ENCODE results near the gene DHX36. TPM values are rescaled to one million over a fixed set of nuclear protein-coding genes. Genes with fewer than 3 reads are reported as not detected.

DHX36 gene
- total and polyA plus RNA-seq, 2 of the 4 experiments (the other 2 are of a cell fraction): 27.1 to 30.2 TPM

GRCh38 chr3:154356009-154356408 is 31.7 kb upstream of the DHX36 start:
- ATAC-seq (ENCODE audit: low read depth): no peak

More at GRCh38 chr3:154356009-154356408, 31.7 kb upstream of the DHX36 start:
- H3K9me3 ChIP-seq (ENCODE audit: control insufficient read depth, insufficient read depth, low read length): no peaks in the 10 kb centered on the region
- dilution Hi-C loops (cut with HindIII; ENCODE audit: low sequenced_read_pairs, unreplicated experiment): no loop called here
- in situ Hi-C loops (cut with MboI; ENCODE audit: low sequenced_read_pairs): no loop called here
- no peaks in the 10 kb centered on the region for H4K20me1 ChIP-seq (ENCODE audit: insufficient read depth, low read length)
- intact Hi-C loops (cut with micrococcal nuclease): no loop called here
- no peak overlapping the region for H2BK120ac ChIP-seq (ENCODE audit: low read depth, low read length)
- no peak overlapping the region for H2BK15ac ChIP-seq (ENCODE audit: low read depth, low read length)
- H3K56ac ChIP-seq (ENCODE audit: extremely low read depth, insufficient read depth, low read length): no peak overlapping the region
- no peak for DNase-seq
- no peak overlapping the region for H3K14ac ChIP-seq (replicated peaks; ENCODE audit: low read depth, low read length)
- no peaks in the 10 kb centered on the region for H3K27me3 ChIP-seq (ENCODE audit: control insufficient read depth, insufficient read depth, low read length)
- H2BK20ac ChIP-seq (ENCODE audit: low read depth, low read length): no peak overlapping the region
- H3K27ac ChIP-seq (ENCODE audit: insufficient read depth, low read length): no peak overlapping the region
- H3K4me1 ChIP-seq (ENCODE audit: control insufficient read depth, insufficient read depth, low read length): no peaks in the 10 kb centered on the region
- H3K4ac ChIP-seq (ENCODE audit: low read depth, low read length): no peak overlapping the region
- no peak overlapping the region for H4K91ac ChIP-seq (ENCODE audit: insufficient read depth, low read depth, low read length)
- no peak overlapping the region for H3K4me2 ChIP-seq (ENCODE audit: low read depth, low read length)
- no peak overlapping the region for H2AK9ac ChIP-seq (replicated peaks; ENCODE audit: low read depth, low read length, poor library complexity)
- WGBS, 2 experiments (ENCODE audit: extremely low coverage in 2 of 2, insufficient read length in 1 of 2): 60% methylated on average over 1 of the region's 1 CpG; no CpG with 5 or more reads in 1 of the 2 experiments
- TF ChIP-seq CHD1 (IDR thresholded peaks at IDR 0.05; ENCODE audit: low read depth, low read length): no peak
- no peak for TF ChIP-seq POLR2A (IDR thresholded peaks at IDR 0.05; ENCODE audit: low read depth, low read length)
- no peak for TF ChIP-seq RCOR1 (IDR thresholded peaks at IDR 0.05; ENCODE audit: insufficient replicate concordance, low read length)
- no peak for TF ChIP-seq CTCF (conservative IDR thresholded peaks at IDR 0.05; ENCODE audit: low read depth, low read length)
- no peak overlapping the region for H3K23ac ChIP-seq (ENCODE audit: low read depth, low read length)
- H4K8ac ChIP-seq (ENCODE audit: low read depth in 2 of 2, low read length in 2 of 2): no peak overlapping the region
- H2AFZ ChIP-seq (replicated peaks; ENCODE audit: low read length, poor library complexity): no peak overlapping the region
- POLR2A ChIA-PET (ENCODE audit: unreplicated experiment): no interaction called here
- H3K4me3 ChIP-seq (ENCODE audit: insufficient read depth, low read depth, low read length): no peak overlapping the region
- H3K9ac ChIP-seq (ENCODE audit: low read depth, low read length): no peak overlapping the region
- BruUV-seq (replicated peaks): no TSS peak
- H4K5ac ChIP-seq (ENCODE audit: low read depth, low read length): no peak overlapping the region
- H2BK5ac ChIP-seq (ENCODE audit: low read depth, low read length, poor library complexity, severe bottlenecking): no peak overlapping the region
- H2AK5ac ChIP-seq (ENCODE audit: low read depth, low read length): no peak overlapping the region
- no peak overlapping the region for H3K18ac ChIP-seq (ENCODE audit: low read depth, low read length)
- H3K36me3 ChIP-seq (ENCODE audit: control insufficient read depth, insufficient read depth, low read length): no peaks in the 10 kb centered on the region
- CTCF ChIA-PET: no interaction called here
- H3K9me1 ChIP-seq (ENCODE audit: insufficient read depth, low read length): no peaks in the 10 kb centered on the region
- no peaks in the 10 kb centered on the region for H3K79me1 ChIP-seq (ENCODE audit: low read depth in 1 of 2, low read length in 2 of 2)

All from IMR-90 (cell line).